Measurements from ENCODE around the gene REM1.

- TF ChIP-seq CTCF (IDR thresholded peaks at IDR 0.05) (no peak), POLR2A (IDR thresholded peaks at IDR 0.05) (no peak)
Observed at GRCh38 chr20:31476643-31477215, 1.6 kb downstream of the REM1 start.

Data from suprapubic skin (tissue), 3 donors.